VCaP (cell line): ENCODE data around the gene RASA2.

ENCODE experiments used
- H3K27ac ChIP-seq: fragments of 450-650 bp; 2 replicates; pipeline ENCODE4 v1.5.1; 2017
- TF ChIP-seq, protein P1 (sequence below): fragments of 450-650 bp; conservative IDR thresholded peaks from 2 replicates; pipeline ENCODE4 v1.5.1; 2017; ENCODE audit warnings: mild to moderate bottlenecking, moderate library complexity

The RASA2 gene

DNA sequence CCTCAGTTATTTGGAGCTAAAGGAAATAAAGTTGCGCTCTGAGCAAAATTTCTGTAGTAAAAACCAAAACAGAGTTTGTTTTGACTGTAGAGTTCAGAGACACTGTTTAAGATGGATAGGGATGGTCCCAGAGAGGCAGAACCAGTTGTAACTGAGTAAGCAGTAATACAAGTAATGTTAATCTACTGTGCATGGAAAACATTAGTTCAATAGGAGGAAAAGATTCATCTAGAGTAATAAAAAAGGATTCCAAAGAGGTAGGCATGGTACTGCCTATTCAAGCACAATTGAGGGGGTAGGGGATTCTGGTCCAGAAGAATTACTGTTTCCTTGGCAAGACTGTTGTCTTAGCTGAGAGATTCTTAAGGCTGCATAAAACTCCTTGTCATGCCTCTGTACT is 77.4 kb downstream of the RASA2 start:
- no peak overlapping the region for H3K27ac ChIP-seq
- TF ChIP-seq, protein P1, sequence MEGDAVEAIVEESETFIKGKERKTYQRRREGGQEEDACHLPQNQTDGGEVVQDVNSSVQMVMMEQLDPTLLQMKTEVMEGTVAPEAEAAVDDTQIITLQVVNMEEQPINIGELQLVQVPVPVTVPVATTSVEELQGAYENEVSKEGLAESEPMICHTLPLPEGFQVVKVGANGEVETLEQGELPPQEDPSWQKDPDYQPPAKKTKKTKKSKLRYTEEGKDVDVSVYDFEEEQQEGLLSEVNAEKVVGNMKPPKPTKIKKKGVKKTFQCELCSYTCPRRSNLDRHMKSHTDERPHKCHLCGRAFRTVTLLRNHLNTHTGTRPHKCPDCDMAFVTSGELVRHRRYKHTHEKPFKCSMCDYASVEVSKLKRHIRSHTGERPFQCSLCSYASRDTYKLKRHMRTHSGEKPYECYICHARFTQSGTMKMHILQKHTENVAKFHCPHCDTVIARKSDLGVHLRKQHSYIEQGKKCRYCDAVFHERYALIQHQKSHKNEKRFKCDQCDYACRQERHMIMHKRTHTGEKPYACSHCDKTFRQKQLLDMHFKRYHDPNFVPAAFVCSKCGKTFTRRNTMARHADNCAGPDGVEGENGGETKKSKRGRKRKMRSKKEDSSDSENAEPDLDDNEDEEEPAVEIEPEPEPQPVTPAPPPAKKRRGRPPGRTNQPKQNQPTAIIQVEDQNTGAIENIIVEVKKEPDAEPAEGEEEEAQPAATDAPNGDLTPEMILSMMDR = no peak

DNA sequence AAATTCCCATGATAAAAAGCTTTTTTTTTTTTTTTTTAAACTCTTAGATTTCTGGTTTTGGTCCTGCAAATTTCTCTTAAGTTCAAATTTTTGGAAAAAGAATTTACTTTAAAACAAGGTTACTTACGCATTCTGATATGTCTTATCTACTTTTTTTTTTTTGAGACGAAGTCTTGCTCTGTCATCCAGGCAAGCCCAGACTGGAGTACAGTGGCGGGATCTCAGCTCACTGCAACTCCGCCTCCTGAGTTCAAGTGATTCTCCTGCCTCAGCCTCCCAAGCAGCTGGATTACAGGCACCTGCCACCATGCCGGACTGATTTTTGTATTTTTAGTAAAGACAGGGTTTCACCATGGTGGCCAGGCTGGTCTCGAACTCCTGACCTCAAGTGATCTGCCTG is 83.2 kb downstream of the RASA2 start:
- TF ChIP-seq, protein P1 = no peak
- no peak overlapping the region for H3K27ac ChIP-seq

DNA sequence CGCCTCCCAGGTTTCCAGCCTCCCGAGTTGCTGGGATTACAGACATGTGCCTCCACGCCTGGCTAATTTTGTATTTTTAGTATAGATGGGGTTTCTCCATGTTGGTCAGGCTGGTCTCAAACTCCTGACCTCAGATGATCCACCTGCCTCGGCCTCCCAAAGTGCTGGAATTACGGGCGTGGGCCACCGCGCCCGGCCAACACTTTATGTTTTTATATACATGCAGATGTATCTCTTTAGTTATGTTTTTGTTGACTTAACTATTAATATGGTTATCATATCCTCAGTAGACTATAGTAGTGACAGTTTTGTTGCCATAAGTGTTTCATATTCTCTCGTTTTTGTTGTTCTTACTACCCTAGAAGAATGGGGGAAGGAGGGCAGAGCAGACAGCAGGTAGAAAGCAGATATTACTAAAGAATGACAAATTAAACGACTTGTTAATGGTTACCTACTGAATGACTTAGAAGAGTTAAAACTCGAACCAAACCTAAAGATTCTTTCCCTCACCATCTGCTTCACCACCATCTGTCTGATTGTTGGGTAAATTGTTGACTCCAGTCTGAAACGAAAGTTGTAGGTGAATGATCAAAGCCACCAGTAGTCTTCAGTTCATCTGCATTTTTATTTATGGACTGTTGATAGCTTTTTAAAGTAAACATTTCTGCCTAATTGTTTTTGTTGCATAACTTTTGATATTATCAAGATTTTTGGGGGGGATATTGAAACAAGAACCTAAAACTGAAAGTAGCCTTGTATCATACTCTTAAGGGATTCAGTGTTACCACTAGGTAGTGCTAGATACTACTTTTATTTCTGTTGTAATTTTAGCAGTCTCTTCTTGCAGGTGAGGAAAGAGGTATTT is 89.3 kb downstream of the RASA2 start:
- TF ChIP-seq, protein P1 = peak; percentile 74
- H3K27ac ChIP-seq = no peak overlapping the region

DNA sequence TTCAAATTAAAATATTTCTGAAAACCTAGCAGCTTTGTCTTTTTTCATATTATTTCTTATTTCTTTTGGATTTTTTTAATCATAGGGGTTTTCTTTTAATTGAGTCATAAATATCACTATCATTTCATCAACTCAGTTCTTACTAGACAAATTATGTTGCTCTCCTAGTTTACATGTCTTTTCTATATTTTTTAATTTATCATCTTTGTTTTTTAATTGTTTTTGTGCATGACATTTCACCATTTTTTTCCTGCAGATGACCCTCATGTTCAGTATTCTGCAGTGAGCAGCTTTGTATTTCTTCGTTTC is 89.9 kb downstream of the RASA2 start:
- no peak overlapping the region for H3K27ac ChIP-seq
- TF ChIP-seq, protein P1 = peak; percentile 40

DNA sequence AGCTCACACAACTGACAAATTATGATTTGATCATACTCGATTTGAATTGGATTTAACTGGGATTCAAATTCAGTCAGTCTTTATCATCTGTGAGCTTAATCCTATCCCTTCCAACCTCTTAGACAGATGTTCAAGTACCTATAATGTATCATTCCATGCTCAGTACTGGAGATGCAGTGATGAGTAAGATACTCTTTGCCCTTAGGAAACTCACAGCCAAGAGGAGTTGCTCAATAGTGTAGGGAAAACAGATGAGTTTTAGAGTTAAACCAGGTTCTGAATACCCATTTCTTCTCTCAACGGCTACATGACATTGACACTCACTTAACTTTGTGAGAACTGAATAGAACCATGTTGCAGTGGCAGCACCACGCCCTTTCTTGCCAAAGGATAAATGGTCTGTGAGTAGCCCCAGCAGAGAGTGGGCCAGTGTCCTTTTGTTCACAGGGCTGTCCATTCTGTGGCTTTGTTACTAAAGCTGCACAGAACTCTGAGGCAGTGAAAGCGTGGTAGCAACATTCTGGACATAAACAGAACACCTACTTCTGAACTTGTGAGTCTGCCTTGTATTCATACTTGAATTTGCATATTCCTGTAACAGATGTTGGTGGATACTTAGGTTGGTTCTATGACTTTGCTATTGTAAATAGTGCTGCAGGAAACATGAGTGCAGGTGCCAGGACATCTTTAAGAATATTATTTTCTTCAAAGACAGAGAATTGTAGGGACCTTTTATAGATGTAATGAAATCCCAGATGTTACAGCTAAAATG is 91.6 kb downstream of the RASA2 start:
- no peak overlapping the region for H3K27ac ChIP-seq
- TF ChIP-seq, protein P1 = no peak

DNA sequence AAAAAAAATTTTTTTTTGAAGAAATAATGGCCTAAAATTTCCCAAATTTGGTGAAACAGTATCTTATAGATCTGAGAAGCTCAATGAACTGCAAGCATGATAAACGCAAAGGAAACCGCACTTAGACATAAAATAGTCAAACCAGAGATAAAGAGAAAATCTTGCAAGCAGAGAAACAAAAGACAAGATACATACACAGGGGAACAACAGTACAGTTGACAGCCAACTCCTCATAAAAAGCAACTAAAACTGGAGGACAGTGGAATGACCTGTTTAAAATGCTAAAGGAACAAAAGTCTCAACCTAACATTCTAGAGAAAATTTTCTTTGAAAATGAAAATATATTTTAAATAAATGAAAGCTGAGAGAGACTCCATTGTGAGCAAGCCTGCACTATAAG is 107.5 kb downstream of the RASA2 start:
- H3K27ac ChIP-seq = no peak overlapping the region
- TF ChIP-seq, protein P1 = no peak

DNA sequence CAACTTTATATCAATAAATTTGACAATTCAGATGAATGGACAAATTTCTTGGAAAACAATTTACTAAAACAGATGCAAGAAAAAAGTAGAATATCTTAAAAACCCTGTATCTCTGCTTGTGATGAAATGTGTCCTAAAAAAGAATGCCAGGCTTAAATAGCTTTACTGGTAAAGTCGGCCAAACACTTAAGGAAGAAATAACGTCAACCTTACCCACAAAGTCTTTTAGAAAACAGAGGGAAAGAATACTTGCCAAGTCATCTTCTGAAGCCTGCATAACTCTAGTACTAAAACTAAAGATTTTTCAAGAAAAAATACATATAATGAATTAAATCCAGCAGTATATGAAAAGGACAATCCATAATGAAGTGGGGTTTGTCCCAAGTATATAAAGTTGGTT is 111.1 kb downstream of the RASA2 start:
- TF ChIP-seq, protein P1 = no peak
- H3K27ac ChIP-seq = no peak overlapping the region
